ENCODE data around the gene ACSL3. TPM values are rescaled to one million over a fixed set of nuclear protein-coding genes. Genes with fewer than 3 reads are reported as not detected.

ACSL3 gene
- total RNA-seq, 1 experiment from 2014 or later: 100 TPM

- no peak for ATAC-seq
- Mint-ChIP-seq H3K4me1 (no peaks in the 10 kb centered on the region), H3K27me3 (ENCODE audit: low read depth) (no peaks in the 10 kb centered on the region), H3K36me3 (no peaks in the 10 kb centered on the region), H3K4me3 (no peak overlapping the region), H3K9me3 (no peaks in the 10 kb centered on the region), H3K27ac (no peak overlapping the region)
- POLR2A ChIA-PET: no interaction called here
- no peak for TF ChIP-seq OVOL2 (CRISPR knock-in tag; IDR thresholded peaks at IDR 0.05; ENCODE audit: borderline replicate concordance)
- TF ChIP-seq E2F4 (CRISPR knock-in tag; IDR thresholded peaks at IDR 0.05; ENCODE audit: borderline replicate concordance, low read depth): no peak
- no peak for TF ChIP-seq GRHL2 (CRISPR knock-in tag; IDR thresholded peaks at IDR 0.05; ENCODE audit: insufficient replicate concordance, severe bottlenecking)
- no peak for TF ChIP-seq ZSCAN18 (CRISPR knock-in tag; IDR thresholded peaks at IDR 0.05)
- TF ChIP-seq HMGA2 (CRISPR knock-in tag; IDR thresholded peaks at IDR 0.05): no peak
- TF ChIP-seq, protein P1, sequence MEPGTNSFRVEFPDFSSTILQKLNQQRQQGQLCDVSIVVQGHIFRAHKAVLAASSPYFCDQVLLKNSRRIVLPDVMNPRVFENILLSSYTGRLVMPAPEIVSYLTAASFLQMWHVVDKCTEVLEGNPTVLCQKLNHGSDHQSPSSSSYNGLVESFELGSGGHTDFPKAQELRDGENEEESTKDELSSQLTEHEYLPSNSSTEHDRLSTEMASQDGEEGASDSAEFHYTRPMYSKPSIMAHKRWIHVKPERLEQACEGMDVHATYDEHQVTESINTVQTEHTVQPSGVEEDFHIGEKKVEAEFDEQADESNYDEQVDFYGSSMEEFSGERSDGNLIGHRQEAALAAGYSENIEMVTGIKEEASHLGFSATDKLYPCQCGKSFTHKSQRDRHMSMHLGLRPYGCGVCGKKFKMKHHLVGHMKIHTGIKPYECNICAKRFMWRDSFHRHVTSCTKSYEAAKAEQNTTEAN (CRISPR knock-in tag; IDR thresholded peaks at IDR 0.05): no peak
- TF ChIP-seq, protein P2, sequence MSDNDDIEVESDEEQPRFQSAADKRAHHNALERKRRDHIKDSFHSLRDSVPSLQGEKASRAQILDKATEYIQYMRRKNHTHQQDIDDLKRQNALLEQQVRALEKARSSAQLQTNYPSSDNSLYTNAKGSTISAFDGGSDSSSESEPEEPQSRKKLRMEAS (CRISPR knock-in tag; IDR thresholded peaks at IDR 0.05): no peak
- TF ChIP-seq ZNF281 (CRISPR knock-in tag; IDR thresholded peaks at IDR 0.05): no peak
- no peak for TF ChIP-seq CREB1 (CRISPR knock-in tag; IDR thresholded peaks at IDR 0.05)
- TF ChIP-seq ZNF219 (CRISPR knock-in tag; IDR thresholded peaks at IDR 0.05; ENCODE audit: borderline replicate concordance): no peak
- no peak for TF ChIP-seq PRRX2 (CRISPR knock-in tag; IDR thresholded peaks at IDR 0.05)
- no peak for TF ChIP-seq NFATC4 (CRISPR knock-in tag; IDR thresholded peaks at IDR 0.05)
- TF ChIP-seq PREB (CRISPR knock-in tag; IDR thresholded peaks at IDR 0.05; ENCODE audit: borderline replicate concordance): no peak
- no peak for DNase-seq (ENCODE audit: low spot score)
- CTCF ChIA-PET: no interaction called here
These were observed 8.7 kb upstream of the ACSL3 start for GRCh38 chr2:222851956-222852617.

- H3K27ac Mint-ChIP-seq: no peak overlapping the region
- no peak for TF ChIP-seq TEAD4 (CRISPR knock-in tag; IDR thresholded peaks at IDR 0.05)
- no peak for TF ChIP-seq NFE2L1 (CRISPR knock-in tag; IDR thresholded peaks at IDR 0.05)
- TF ChIP-seq ZNF263 (CRISPR knock-in tag; IDR thresholded peaks at IDR 0.05; ENCODE audit: low read depth): no peak
- TF ChIP-seq PRDM15 (CRISPR knock-in tag; IDR thresholded peaks at IDR 0.05): no peak
These were observed 5.8 kb upstream of the ACSL3 start for GRCh38 chr2:222854773-222855700.

More at GRCh38 chr2:222854773-222855700, 5.8 kb upstream of the ACSL3 start:
- POLR2A ChIA-PET: no interaction called here
- H3K4me1 Mint-ChIP-seq: peaks cover 5% of the 10 kb centered on the region
- H3K9me3 Mint-ChIP-seq: no peaks in the 10 kb centered on the region
- no peak for ATAC-seq
- no peaks in the 10 kb centered on the region for H3K27me3 Mint-ChIP-seq (ENCODE audit: low read depth)
- no peak overlapping the region for H3K4me3 Mint-ChIP-seq
- CTCF ChIA-PET: no interaction called here
- no peak for DNase-seq (ENCODE audit: low spot score)
- no peaks in the 10 kb centered on the region for H3K36me3 Mint-ChIP-seq

Measured in WTC11 (cell line).